GM19468 (cell line): ENCODE results near the gene KSR1.
"Not testable (repeated sequence)": the region's sequence is repeated elsewhere in the genome, so short reads cannot be mapped to it uniquely, and the experiment has no call there.

Source experiments
- ATAC-seq: cut with Tn5 transposase; IDR thresholded peaks from one replicate; pipeline ENCODE4 v1.9.1; 2021; ENCODE audit warnings: mild to moderate bottlenecking, moderate library complexity, moderate number of reproducible peaks; ENCODE audit not compliant: unreplicated experiment; ENCODE audit errors: extremely low read depth

Gene KSR1

DNA sequence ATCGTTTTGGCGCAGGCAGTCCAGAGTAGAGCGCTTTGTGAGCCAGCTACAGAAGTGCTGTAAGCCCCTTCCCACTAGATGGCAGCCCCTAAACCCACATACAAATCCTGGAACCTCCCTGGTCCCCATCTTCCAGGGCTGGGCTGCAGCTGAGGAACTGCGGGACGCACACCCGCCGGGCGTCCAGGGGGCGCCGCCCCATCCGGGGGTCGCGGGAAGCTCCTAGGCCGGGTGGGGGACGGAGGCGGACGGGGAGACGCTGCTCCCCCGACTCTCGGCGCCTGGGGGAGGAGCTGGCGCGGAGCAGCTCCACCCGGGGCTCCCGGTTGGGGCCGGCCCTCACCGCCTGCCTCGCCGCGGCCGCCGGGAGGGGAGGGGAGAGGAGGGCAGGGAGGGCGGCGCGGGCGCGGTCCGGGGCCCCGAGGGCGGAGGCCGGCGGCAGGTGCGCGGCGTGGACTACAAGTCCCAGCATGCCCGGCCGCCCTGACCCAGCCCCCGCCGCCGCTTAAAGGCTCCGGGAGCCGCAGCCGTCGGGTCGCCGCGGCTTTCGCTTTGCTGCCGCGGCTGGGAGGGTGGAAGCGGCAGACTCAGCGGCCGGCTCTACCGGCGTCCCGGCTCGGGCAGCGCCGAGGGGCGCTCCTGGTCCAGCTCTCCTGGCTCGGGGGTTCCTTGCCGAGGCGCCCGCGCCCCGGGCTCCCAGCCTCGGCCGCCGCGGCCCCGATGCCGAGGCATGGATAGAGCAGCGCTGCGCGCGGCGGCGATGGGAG, at the start of gene KSR1:
Gene KSR1, plus strand, starts transcription at position 535 of the 767 bp plus-strand sequence. Its CDS starts 196 bp downstream, at position 731.
- peak; percentile 73 for ATAC-seq

DNA sequence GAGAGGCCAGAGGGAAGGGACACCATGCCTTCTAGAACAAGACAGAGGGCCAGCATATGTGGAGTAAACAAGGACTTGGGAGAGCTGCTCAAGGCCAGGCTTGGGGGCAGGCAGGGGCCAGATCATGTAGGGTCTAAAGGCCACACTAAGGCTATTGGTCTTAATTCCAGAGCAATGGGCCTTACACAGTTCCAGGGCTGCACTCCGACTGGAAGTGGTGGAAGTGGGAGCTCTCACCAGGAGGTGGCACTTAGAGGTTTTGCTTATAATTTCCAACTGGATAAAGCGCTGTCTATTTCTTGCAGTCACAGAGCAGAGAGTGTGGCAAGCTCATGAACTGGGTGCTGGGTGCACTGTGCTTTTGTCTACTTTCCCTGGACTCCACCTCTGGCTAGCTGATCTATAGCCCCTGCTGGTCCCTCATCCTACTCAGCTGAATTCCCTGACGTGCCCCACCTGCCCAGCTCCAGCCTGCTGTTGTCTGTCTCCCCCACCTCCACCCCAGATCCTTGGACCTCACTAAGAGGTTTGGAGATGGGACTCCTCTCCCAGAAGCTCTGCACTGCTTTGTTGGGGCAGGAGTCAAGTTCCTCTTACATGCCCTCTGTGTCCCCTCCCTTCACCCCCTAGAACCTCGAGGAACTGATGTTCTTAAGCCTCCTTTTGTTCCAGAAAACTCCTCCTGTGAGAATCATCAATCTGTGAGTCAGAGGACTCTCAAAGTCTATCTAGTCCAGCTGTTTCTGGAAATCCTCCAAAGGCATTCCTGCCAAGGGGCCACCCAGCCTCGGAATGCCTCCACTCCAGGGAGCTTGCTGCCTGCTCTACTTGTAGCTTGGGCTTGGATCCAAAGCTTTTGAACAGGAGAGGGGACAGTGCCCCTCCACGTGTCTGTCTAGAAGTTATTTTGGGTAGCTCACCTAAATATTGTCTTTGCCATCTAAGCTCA, 48.1 kb upstream of the KSR1 start:
- no peak for ATAC-seq

DNA sequence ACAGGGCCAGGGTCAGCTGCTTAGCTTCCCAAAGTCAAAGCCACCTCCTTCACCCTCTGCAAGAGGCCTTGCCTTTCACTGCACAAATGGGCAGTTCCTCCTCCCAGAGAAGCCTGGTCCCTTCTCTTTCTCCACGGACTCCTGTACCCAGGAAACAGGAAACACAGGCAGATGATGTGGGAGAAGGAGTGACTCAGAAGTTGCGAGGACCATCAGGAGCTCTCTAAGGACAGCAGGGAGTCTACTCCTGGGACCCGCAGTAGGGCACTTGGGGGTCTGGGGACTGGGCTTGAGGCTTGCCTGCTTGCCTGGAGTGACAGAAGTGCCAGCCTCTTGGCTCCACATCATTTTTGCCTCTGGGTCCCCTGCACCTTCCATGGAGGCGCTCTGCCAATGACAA, 47.4 kb upstream of the KSR1 start:
- ATAC-seq: no peak

- not testable (repeated sequence) for ATAC-seq
Observed at GRCh38 chr17:27412158-27412557, 44.1 kb upstream of the KSR1 start.

DNA sequence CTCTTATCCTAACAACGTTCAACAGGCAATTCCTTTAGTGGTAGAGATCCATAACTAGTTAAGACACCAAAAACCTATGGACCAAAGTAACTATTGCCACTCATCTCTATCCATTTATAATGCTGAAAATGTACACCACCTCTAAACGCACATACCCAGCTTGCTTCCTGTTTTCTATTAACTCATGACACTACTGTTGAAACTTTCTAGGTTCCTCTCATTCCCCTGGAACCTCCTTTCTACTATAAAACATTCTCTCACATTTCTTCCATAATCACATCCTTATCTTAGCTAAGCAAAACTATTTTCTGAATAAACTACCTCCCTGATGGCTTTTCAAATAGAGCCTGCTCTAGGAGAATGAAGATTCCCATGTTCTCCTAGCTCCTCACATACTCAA, 42.9 kb upstream of the KSR1 start:
- no peak for ATAC-seq

DNA sequence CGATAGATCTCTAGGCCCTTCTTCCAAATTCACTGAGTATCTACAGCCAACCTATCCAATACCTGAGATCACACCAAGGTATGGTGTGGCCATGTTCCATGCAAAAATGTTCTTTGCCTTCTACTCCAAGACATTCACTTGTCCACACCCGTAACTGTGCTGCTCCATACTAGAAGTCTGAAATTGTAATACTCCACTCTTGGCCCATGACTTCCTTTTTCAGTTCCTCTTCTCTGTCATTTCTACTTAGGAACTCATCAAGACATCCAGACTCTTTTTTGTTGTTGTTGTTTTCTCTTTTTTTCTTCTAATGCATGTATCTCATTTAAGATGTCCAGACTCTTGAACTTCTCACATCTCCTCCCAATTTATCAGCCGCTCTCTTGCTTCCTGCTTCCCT, 42.5 kb upstream of the KSR1 start:
- ATAC-seq: no peak

DNA sequence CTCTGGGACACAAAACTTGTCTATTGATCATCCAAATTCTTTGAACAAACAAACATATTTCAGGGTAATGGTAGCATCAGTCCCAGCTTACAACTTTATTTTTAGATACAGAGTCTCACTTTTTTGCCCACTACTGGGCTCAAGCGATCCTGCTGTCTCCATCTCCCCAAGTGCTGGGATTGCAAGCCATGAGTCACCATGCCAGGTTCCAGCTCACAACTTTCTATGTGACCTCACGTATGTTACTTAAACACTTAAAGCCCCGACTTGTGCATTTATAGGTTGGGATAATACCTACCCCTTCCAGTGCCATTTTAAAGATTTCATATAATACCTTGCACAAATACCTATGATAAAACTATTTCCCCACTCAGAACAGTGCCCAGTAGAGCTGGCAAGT, 42.0 kb upstream of the KSR1 start:
- no peak for ATAC-seq

GRCh38 chr17:27414694-27415093, 41.6 kb upstream of the KSR1 start:
- no peak for ATAC-seq

- ATAC-seq: no peak
Observed at GRCh38 chr17:27415120-27415795, 41.0 kb upstream of the KSR1 start.

DNA sequence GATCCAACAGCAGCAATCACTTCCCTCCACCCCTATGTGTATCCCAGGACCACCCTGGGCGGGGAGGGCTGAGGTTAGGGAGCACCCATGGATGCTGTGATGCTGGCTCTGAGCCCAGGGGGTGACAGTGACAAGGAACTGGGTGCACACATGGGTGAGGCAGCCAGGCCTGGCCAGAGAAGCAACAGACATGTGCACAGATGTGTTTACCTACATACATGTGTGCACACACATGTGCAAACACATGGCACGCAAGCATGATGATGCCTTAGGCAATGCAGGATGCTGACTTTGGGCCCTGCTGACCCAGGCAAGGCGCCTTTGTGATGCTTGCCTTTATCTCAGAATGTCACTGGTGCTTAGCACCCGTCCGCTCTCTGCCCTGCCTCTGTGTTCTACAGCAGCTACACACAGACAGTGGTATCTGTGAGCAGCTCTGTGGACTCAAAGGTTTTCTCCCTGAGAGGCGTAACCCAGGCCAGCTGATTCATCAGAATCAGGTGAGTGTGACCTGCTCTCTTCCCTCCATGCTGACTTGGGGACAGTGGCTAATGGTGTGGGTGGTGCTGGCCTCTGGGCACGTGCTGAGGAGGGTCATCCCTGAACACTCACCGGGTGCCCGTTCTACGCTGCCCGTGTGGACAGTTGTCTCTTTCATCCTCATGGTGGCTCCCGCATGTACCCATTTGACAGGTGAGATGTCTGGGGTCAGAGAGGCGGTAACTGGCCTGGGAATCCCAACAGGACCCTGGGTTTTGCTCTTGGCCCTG, 38.5 kb upstream of the KSR1 start:
- no peak for ATAC-seq

DNA sequence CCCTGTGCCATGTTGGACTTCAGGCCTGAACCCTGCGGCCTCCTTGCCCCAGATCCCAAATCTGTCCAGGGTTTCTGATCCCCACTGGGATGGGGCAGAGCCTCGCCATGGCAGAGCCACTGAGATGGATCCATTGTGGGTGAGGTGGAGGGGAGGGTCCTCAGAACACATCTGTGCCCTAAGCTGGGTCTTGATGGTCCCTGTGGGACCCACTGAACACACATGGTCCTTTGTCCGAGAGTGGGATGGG, 38.0 kb upstream of the KSR1 start:
- ATAC-seq: no peak

DNA sequence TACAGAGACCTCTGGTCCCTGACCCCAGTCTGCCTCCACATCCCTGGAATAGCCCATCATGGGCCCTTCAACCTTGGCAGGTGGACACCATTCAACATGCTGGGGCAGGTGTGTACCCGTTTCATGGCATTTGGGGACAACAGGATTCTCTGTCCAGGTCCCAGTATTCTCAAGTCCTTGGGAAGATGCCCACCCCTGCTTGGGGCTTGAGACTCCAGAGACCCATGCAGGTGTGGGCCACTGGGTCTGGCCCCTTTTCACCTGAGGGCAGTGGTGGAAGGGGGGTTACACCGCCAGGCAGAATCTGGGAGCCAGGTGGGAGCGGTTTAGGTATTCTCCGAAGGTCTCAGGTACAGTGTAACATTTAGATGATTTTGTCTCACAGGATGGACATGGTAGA, 37.1 kb upstream of the KSR1 start:
- ATAC-seq: no peak

- ATAC-seq: no peak
Observed at GRCh38 chr17:27420211-27420950, 35.9 kb upstream of the KSR1 start.

- no peak for ATAC-seq
Observed at GRCh38 chr17:27421111-27421510, 35.1 kb upstream of the KSR1 start.

- ATAC-seq: not testable (repeated sequence)
Observed at GRCh38 chr17:27421626-27422025, 34.6 kb upstream of the KSR1 start.

DNA sequence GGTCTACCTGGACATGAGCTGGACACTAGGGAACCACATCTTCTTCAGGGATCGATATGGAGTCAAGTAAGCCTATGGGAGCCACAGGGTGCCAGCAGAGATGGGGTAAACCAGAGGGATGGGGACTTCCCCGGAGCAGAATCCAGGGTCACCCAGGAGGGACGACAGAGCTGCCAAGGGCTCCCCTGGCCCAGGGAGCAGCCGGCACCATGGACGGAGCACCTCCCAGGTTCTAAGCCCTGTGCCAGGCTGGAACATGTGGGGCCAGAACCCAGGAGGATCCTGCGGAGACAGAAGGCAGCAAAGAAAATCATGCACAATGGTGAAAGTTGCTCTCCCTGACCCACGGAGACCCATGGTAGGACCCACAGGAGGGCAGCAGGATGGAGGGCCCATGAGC, 33.6 kb upstream of the KSR1 start:
- ATAC-seq: no peak

GRCh38 chr17:27423651-27424050, 32.6 kb upstream of the KSR1 start:
- no peak for ATAC-seq

GRCh38 chr17:27424516-27424915, 31.7 kb upstream of the KSR1 start:
- ATAC-seq: no peak

DNA sequence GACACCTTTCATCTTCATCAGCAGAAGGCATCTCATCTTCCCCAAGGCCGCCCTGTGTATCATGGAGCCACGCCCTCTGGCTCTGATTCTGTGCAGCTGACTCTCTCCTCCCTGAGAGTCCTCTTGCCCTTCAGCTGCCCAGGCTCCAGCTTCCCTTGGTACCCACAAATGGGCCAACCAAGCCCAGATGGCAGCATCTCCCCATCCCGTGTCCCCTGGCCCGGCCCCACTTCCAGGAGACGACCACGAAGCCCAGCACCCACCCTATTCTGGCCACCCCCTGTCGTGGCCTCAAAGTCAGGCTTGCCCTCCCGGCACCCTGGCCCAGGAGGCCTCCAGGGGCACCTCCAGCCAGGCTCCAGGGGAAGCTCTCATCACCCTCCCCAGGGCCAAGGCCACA, 31.3 kb upstream of the KSR1 start:
- ATAC-seq: no peak

- ATAC-seq: not testable (repeated sequence)
Observed at GRCh38 chr17:27425571-27425970, 30.7 kb upstream of the KSR1 start.
